ENCODE results near the gene NCKAP5.

Gene NCKAP5

DNA sequence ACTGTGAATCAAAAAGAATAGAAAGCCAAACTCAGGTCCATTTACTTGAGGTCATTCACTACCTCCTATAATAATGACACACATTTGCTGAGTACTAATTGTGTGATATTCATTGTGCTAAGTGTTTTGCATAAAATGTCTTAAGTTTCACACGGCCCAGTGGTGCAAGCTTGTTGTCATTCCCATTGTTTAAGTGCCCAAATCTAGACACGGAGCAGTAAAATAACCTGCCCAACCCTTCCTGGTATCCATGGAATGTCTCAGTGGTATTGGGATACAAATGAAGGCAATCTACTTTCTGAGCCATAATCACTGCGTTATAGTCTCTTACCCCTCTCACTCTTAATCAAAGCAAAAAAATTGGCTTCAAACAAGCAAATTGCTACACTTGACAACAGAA is 233.3 kb downstream of the NCKAP5 start:
- no peak for DNase-seq (ENCODE audit: low read depth)

DNA sequence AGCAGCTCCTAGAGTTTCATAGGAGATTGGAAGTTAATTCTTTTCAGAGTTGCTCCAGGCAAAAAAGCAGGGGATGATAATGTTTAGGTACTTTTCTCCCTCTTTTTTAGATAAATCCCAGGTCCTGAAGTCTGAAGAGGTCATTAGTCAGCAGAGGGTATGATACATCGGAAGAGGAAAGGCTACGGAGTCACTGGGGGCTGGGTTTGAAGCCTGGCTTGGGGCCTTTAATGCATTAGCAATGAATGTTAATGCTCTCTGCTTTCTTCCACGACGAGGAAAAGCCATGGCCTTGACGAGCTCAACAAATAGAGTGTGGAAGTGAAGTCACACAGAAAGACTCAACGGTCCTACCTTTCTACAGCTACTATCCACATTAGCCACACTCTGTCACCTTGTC is 235.1 kb downstream of the NCKAP5 start:
- DNase-seq (ENCODE audit: low read depth) = peak; percentile 60

DNA sequence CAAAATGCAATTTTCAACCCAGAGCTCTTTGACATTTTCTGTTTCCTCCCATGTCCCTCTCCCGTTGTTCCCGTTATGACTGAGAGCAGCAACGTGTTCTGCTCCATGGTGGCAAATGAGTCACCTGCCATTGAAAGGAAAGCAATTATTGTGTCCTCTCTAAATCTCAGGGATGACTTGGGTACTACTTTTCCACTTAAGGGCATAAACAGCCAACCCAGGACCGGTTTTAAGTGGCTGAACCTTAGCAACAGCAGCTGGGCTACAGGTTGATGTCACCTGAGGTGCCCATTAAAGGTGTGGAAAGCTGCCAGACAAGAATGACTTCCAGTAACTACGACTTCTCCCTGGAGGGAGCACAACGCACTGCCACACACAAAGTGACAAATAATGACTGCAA is 236.8 kb downstream of the NCKAP5 start:
- DNase-seq (ENCODE audit: low read depth) = no peak

DNA sequence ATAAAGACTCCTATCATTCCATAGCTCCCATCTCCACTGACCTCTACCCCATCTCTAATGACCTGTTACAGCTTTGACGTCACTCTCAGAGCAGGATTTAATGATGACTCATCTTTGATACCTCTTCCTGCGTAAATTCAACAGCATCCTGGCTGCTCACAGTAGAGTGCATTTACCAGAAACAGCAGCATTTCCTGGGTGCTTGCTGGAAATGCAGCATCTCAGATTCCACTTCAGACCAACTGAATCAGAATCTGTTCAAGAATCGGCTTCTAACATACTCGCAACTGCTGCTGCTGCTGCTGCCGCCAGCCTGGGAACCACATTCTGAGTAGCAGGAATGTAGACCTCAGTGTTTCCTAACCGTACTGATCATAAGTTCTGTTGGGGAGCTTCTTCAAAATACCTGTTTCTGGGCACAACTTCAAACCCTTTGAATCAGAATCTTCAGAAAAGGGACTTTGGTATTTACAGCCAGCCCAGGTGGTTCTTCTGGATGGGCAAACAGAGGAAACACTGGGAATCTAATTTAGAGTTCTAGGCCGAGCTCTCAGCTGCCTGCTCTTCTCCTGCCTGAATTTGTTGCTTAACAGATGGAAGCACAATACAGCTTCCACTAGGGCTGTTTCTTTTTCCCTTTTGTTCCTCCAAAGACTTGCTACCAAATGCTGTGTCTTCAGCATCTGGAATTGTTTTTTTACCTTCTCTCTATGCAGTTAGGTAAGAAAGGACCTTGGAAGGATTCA is 241.4 kb downstream of the NCKAP5 start:
- peak; percentile 95 for DNase-seq (ENCODE audit: low read depth)

DNA sequence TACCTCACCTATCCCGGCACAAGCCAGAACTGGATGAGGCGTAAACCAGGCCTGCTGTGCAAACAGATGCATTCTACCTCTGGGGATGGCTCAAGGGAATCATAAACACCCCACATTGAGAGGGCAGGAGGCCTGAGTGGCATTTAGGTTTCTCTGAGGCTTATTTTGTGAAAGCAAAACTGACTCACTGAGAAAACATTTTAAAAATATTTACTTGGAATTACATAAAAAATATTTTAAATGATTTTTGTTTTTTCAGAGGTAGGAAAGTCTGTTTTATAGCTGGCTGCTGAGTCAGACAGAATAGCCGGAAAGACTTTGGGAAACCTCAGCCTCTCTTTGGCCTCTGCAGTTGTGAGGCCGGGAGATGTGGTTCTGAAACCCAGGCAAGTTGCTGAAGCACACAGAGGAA is 244.1 kb downstream of the NCKAP5 start:
- peak; percentile 98 for DNase-seq (ENCODE audit: low read depth)

DNA sequence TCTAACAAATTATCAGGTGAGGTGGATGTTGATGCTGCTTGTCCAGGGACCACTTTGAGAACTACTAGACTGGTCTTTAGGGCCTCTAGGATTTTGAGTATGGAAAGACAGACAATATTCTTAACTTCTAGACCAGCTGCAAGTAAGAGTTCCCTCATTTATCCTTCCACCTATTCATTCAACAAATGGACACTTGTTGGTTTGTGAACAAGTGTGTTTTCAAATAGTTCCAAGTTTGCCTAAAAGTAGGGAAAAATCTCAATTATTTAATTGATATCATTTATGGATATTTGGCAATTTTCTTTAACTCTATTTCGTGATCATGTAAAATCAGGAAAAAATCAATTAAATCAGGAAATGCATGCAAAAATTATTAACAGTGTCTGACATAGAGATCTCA is 245.4 kb downstream of the NCKAP5 start:
- no peak for DNase-seq (ENCODE audit: low read depth)

DNA sequence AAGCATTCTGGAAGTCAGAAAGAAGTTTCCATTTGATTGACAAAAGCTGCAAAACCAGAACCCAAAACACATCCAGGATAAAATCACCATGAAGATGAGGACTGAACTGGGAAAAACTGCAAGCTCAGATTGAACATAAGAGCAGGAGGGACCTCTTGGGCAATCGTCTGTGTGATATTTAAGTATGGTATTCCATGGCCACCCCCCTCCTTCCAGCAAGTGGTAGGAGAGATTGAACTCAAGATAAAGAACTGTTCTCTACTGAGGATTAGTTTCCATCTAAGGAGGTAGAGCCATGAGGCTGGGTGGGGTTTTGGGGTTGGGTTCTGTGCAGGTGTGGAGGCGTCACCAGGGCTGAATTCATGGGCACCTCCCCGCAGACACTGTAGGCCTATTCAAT is 251.1 kb downstream of the NCKAP5 start:
- DNase-seq (ENCODE audit: low read depth) = peak; percentile 54

DNA sequence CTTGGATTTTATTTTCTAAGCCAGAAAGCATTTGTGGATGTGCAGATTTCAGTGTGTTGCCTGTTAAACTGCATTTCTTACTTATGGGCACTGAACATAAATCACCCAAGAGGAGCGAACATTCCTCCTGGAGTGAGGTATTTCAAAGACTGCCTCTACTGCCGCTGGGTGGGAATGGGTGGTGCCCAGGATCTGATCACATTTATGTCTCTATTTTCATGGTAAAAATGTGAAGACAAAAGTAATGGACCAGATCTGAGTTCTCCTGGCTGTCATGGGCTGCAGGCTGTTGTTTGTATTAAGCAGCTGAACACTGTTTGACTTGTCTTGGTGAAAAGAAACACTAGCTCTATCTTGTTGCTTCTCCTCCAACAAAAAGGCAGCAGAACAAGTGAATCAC is 251.7 kb downstream of the NCKAP5 start:
- DNase-seq (ENCODE audit: low read depth) = no peak

DNA sequence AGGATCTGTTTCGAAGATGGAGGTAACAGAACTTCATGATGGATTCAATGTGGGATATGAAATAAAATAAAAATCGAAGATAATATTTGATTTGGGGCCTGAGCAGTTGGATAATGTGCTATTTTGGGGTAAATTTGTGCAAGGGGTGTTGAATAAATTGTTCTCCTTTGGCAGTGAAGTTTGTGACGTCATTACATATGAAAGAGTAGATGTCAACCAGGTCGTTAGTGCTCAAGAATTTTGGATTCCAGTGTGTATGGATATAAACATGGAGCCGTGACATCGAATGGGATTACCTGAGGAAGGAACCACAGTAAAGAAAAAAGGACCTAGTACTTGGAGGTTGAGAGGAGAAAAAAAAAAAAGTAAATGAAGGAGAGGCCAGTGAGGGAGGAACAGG is 253.0 kb downstream of the NCKAP5 start:
- no peak for DNase-seq (ENCODE audit: low read depth)

DNA sequence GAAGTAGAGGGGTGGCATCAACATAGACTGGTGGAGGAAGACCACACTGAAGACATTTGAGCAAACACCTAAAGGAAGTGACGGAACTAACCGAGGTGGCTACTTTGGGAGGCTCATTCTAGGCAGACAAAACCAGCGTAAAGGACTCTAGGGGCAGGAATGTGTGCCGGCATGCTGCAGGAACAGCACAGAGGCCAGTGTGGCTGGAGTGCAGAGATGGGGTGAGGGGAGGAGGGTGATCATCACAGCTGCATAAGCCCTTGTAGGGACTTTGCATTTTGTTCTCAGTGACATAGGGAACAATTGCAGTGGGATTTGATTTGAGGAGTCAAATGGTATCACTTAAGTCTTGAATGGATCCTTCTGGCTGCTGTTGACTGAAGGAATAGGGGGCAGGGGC is 253.5 kb downstream of the NCKAP5 start:
- DNase-seq (ENCODE audit: low read depth) = no peak

DNA sequence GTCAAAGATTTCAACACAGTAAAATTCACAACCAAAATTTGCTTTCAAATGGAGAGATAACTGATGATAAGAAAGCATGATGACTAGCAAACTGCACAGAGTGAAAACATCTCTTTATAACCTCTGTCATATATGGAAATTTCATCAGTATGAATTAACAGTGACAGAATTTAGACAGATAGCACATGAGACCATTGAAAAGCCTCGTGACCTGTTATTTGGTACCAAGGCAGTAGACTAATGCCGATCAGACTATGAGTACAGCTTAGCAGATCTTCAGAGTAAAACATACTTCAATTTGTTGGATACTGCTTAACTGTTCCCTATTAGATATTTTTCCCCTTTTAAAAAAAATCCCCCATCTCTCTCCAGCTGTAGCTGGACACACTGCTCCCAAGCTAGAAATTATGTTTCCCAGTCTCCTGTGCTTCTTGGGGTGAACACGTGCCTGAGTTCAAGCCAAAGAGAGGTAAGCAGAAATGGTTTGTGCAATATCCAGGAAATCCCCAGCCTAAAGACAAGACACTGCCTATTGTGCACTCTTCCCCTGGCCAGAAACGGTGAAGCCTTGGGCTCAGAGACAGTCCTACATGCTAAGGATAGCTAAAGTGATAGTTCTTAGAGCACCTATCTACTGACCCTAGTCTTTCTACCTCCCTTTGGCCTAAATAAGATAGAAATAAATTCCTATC is 256.1 kb downstream of the NCKAP5 start:
- DNase-seq (ENCODE audit: low read depth) = no peak

DNA sequence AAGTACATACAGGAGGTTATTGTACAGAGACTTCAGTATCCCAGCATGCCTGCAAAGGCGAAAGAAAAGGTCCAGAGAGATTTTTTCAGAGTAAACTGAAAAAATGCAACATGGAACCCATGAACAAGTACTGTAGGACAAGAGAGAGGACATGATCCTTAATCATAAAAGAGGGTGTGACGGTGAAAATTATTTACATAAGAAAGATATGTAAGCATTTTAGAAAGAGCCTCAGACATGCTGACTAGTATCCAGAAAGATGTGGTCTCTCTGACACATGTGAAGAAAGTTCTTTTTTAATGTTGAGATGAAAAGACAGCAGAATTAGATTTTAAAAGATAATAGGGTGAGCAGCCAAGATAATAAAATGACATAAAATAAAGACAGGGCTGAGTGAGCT is 262.0 kb downstream of the NCKAP5 start:
- no peak for DNase-seq (ENCODE audit: low read depth)

DNA sequence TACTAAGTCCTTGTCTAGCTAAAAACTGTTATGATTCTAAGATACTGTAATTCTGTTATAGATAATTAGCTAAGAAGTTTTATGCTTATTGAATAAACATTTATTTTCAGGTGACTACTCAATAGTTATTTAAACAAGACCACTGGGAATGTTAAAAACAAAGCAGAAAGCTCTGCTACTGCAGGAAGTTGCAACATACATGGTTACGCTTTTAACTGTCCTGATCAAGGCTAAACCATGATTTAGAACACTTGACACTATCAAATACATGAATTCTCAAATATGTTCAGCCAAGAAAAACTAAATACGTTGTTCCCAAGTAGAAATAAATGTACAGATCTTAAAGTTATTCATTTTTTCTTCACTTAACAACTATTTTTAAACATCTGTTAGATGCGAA is 263.9 kb downstream of the NCKAP5 start:
- DNase-seq (ENCODE audit: low read depth) = no peak

DNA sequence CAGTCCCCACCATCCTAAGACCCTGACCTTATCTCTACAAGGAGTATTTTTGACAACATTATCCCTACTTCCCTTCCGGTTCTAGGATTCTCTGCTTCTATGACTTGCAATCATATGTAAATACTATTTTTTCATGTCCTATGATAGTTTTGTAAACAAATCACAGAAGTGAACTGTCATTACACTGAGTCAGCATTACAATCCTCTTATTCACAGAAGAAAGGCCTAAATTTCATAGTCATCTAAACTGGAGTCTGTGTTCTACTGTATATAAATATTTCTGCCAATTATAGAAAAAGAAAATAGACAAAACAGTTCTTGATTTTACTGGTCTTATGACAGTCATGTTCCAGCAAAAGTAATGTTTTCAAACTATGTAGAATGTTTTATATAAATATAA is 265.1 kb downstream of the NCKAP5 start:
- DNase-seq (ENCODE audit: low read depth) = peak; percentile 83

DNA sequence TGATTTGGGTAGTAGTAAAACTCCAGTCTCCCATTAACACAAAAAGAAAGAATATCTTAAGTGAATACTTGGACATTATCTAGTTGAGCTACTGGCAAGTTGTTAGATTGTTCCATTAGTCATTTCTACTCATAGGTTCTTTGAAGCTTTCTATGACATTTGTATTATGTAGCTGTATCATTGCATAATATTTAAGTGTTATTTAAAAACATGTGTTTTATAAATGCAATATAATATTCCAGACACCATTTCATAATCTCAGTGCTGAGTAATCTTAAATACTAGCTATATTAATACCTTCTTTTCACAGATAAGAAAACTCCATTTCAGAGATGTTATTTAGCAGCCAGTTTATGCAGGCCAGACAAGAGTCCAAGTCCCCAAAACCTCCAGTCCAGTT is 271.9 kb downstream of the NCKAP5 start:
- DNase-seq (ENCODE audit: low read depth) = no peak

DNA sequence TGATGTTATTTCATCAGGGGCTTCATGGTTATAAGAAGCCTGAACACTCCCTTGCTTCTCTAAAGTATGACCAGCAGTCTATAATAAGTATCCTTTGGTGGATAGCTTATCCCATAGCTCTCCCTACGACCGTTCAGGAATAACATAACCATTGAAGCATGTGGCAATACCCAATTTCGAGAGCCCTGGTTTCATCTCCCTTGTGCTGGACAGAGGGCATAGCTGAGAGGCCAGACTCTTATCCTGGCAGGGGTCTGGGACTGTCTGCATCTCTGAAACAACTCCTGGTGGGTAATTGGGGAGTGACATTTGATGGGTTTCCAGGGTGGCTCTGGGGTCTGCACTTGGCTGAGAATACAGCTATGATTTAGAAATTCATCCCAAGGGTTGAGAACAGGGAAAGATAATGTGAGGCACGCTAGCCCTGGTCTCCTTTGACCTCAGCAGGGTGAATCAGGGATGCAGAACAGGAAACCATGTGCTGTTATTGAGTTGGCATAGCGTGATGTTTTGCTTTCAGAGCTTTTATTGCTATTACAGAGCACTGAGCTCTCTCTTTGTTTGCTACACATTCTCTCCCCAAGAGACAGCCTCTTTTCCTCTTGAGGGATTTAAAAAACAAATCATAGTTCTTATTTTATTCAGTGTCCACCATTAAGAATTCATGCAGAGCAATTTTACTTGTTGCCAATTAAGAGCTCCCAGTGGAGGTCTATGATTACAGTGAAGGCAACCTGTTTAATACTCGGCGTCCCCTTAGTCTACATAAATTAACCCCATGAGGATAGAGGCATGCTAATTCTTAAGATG is 274.5 kb downstream of the NCKAP5 start:
- DNase-seq (ENCODE audit: low read depth) = peak; percentile 90

DNA sequence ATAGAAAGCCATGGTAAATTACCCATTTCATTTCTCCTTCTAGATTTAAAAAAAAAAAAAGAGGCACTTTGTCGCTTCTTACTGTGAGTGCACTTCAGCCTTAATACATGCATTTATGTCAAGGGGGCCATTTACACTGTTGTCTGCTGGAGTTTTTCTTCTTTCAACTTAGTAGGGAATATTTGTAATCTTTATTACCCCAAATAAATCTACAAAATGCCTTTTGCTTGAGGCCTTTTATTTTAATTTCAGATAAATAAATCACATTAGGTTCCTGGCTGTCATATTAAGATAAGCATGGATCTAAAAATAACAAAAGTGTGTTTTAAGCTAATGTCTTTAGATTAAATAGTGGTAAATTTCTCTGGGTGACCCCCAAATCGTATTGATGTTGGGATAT is 276.0 kb downstream of the NCKAP5 start:
- no peak for DNase-seq (ENCODE audit: low read depth)

DNA sequence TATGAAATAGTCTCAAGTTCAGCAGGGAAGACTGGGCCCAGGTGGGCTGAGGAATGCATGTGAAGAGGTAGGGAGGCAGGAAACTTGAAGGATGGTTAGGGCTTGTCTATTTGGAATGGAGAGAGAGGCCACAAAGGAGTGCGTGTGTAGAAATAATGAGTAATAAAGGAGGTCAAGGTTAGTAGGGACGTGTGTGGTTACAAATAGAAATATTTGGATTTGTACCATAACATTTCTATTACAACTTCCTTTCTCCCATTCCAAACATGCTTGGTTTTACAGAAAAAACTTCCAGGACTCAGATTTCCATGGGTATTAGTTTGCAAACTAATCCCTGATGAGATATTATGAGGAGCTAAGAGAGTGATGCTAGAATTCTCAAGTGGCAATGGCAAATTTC is 280.6 kb downstream of the NCKAP5 start:
- peak; percentile 95 for DNase-seq (ENCODE audit: low read depth)

DNA sequence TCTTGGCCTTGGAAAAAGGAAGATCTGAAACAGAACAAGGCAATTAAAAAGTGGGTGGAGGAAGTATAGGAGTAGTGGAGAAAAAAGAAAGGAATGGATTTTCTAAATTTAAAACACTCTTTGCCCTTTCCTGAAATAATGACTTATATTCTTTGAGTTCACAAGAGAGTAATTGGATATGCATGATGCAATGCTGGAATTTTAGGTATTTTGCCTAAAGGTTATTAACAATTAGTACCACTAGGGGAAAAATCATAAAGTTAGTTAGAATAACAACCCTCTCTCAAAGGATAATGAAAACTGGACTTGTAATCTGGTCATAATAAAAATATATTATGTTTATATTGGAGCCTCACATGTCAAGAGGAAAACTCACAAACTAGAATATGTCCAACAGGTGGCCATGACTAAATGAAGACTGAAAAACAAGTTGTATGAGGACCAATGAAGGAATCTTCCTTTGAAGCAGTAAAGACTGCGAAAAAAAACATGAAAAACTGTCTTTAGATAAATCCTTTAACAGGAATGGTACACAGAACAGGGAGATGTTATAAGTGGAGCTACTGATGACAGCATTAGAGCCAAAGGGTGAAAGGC is 281.8 kb downstream of the NCKAP5 start:
- peak; percentile 94 for DNase-seq (ENCODE audit: low read depth)

DNA sequence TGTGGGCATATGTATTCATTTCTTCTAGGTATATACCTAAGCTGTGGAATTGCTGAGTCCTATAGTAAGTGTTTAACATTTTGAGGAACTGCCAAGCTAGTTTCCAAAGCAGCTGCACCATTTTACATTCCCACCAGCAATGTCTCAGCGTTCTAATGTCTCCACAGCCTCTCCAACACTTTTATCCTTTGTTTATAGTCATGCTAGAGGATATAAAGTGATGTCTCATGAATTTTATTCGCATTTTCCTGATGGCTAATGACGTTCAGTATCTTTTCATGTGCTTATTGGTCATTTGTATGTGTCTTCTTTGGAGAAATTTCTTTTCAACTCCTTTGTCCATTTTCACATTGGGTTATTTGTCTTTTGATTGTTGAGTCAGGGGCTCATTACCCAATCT is 295.2 kb downstream of the NCKAP5 start:
- no peak for DNase-seq (ENCODE audit: low read depth)

DNA sequence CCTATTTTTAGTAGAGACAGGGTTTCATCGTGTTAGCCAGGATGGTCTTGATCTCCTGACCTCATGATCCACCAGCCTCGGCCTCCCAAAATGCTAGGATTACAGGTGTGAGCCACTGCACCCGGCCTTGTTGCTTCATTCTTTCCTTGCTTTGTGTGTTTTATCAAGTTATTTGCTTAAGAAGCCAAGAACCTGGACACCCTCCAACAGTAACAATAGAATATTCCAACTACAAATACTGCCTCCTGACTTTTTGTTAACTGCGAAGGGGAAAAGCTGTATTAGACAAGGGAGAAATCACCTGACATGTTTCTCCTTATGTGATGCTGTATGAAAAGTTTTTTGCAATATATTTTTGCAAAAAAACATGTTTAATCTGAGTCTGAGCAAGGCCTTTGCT is 297.2 kb downstream of the NCKAP5 start:
- DNase-seq (ENCODE audit: low read depth) = no peak

DNA sequence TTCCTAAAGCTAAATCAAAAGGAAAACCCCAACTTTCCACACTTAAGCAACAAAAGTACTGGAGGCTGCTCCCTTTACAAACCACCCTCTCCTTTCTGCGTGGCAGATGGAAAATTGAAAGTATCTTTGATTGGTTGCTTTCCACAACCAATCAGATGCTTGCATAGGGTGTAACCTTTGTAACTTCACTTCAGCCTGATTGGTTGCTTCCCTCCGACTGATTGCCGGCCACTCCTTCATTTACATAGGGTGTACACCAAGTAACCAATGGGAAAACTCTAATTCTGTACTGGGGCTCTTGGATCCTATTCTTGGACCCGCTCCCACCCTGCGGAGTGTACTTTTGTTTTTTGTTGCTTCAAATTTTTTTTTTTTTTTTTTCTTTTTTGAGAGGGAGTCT is 297.7 kb downstream of the NCKAP5 start:
- no peak for DNase-seq (ENCODE audit: low read depth)
